H9 (cell line): ENCODE results near the gene TNIP1. TPM values are rescaled to one million over a fixed set of nuclear protein-coding genes. Genes with fewer than 3 reads are reported as not detected.

Experiments
- DNase-seq: peaks from one replicate; pipeline ENCODE4 v3.0.0-alpha.2; 2017
- H2AFZ ChIP-seq: one replicate; pipeline ENCODE4 v1.6.1; 2013; ENCODE audit warnings: mild to moderate bottlenecking, low read length, control low read depth, moderate library complexity
- H2AK5ac ChIP-seq: 2 replicates; pipeline ENCODE4 v1.6.1; 2013; ENCODE audit warnings: low read length, control low read depth, mixed read lengths; ENCODE audit not compliant: insufficient read length
- H2BK120ac ChIP-seq: one replicate; pipeline ENCODE4 v1.6.1; 2013; ENCODE audit warnings: low read depth, mild to moderate bottlenecking, low read length, control low read depth, inconsistent platforms; ENCODE audit not compliant: poor library complexity, severe bottlenecking
- H2BK12ac ChIP-seq: 2 replicates; pipeline ENCODE4 v1.6.1; 2013; ENCODE audit warnings: low read length, control low read depth, mixed read lengths, low read depth; ENCODE audit not compliant: insufficient read length
- H2BK15ac ChIP-seq: 2 replicates; pipeline ENCODE4 v1.6.1; 2013; ENCODE audit warnings: low read depth, low read length, control low read depth
- H2BK20ac ChIP-seq: one replicate; pipeline ENCODE4 v1.6.1; 2013; ENCODE audit warnings: low read depth, mild to moderate bottlenecking, low read length, control low read depth, inconsistent platforms; ENCODE audit not compliant: poor library complexity, severe bottlenecking
- H2BK5ac ChIP-seq: 2 replicates; pipeline ENCODE4 v1.6.1; 2013; ENCODE audit warnings: low read length, control low read depth, mixed read lengths; ENCODE audit not compliant: insufficient read length
- H3K14ac ChIP-seq: 2 replicates; pipeline ENCODE4 v1.6.1; 2013; ENCODE audit warnings: low read length, control low read depth; ENCODE audit not compliant: insufficient read depth
- H3K18ac ChIP-seq: 2 replicates; pipeline ENCODE4 v1.6.1; 2013; ENCODE audit warnings: low read depth, mild to moderate bottlenecking, mixed read lengths, low read length, control low read depth; ENCODE audit not compliant: insufficient read length
- H3K23ac ChIP-seq: 2 replicates; pipeline ENCODE4 v1.6.1; 2013; ENCODE audit warnings: low read length, control low read depth, mixed read lengths, low read depth; ENCODE audit not compliant: insufficient read length
- H3K23me2 ChIP-seq: 2 replicates; pipeline ENCODE4 v1.6.1; 2013; ENCODE audit warnings: low read depth, mild to moderate bottlenecking, mixed read lengths, low read length, control low read depth; ENCODE audit not compliant: insufficient read length, poor library complexity, severe bottlenecking
- H3K27ac ChIP-seq: 2 replicates; pipeline ENCODE4 v1.5.1; 2013; ENCODE audit warnings: low read length, control low read depth, mixed read lengths, low read depth; ENCODE audit not compliant: insufficient read length
- H3K27me3 ChIP-seq: 2 replicates; pipeline ENCODE4 v1.6.1; 2013; ENCODE audit warnings: low read length, control low read depth, inconsistent platforms; ENCODE audit not compliant: insufficient read depth
- H3K4ac ChIP-seq: 2 replicates; pipeline ENCODE4 v1.6.1; 2013; ENCODE audit warnings: low read depth, mild to moderate bottlenecking, control low read depth, inconsistent platforms, low read length, moderate library complexity
- H3K4me1 ChIP-seq: 2 replicates; pipeline ENCODE4 v1.6.1; 2013; ENCODE audit warnings: low read length, control low read depth, inconsistent platforms; ENCODE audit not compliant: insufficient read depth
- H3K4me2 ChIP-seq: 2 replicates; pipeline ENCODE4 v1.6.1; 2013; ENCODE audit warnings: low read length, control low read depth, mixed read lengths; ENCODE audit not compliant: insufficient read length, insufficient read depth
- H3K56ac ChIP-seq: 2 replicates; pipeline ENCODE4 v1.6.1; 2013; ENCODE audit warnings: low read depth, mild to moderate bottlenecking, mixed read lengths, low read length, control low read depth; ENCODE audit not compliant: insufficient read length
- H3K79me1 ChIP-seq: 2 replicates; pipeline ENCODE4 v1.6.1; 2013; ENCODE audit warnings: low read depth, mild to moderate bottlenecking, moderate library complexity, low read length, control low read depth, inconsistent platforms; ENCODE audit not compliant: insufficient read depth, poor library complexity, severe bottlenecking
- H3K79me2 ChIP-seq: 2 replicates; pipeline ENCODE4 v1.6.1; 2013; ENCODE audit warnings: low read length, control low read depth, inconsistent platforms; ENCODE audit not compliant: insufficient read depth
- H3K9ac ChIP-seq: 2 replicates; pipeline ENCODE4 v1.6.1; 2013; ENCODE audit warnings: low read length, control low read depth, mixed read lengths; ENCODE audit not compliant: insufficient read length; ENCODE audit errors: extremely low read depth
- H3K9me3 ChIP-seq: one replicate; pipeline ENCODE4 v1.6.1; 2013; ENCODE audit warnings: low read depth, low read length, inconsistent platforms; ENCODE audit not compliant: control insufficient read depth
- H3T11ph ChIP-seq: one replicate; pipeline ENCODE4 v1.6.1; 2013; ENCODE audit warnings: mild to moderate bottlenecking, low read length, control low read depth, inconsistent platforms
- H4K20me1 ChIP-seq: one replicate; pipeline ENCODE4 v1.6.1; 2013; ENCODE audit not compliant: control insufficient read depth, insufficient read length, insufficient read depth
- H4K5ac ChIP-seq: 2 replicates; pipeline ENCODE4 v1.6.1; 2013; ENCODE audit warnings: low read depth, mild to moderate bottlenecking, mixed read lengths, low read length, control low read depth; ENCODE audit not compliant: insufficient read length
- H4K8ac ChIP-seq: replicated peaks from 2 replicates; pipeline ENCODE4 v1.6.1; 2013; ENCODE audit warnings: low read length, control low read depth, mixed read lengths, low read depth; ENCODE audit not compliant: insufficient read length
- H4K91ac ChIP-seq: 2 replicates; pipeline ENCODE4 v1.6.1; 2013; ENCODE audit warnings: low read depth, mild to moderate bottlenecking, moderate library complexity, mixed read lengths, low read length, control low read depth; ENCODE audit not compliant: insufficient read length
- H3K27ac Mint-ChIP-seq, 3 experiments: 2 replicates in 2 of 3; 3 replicates in 1 of 3; pipeline ENCODE4 v1.8.0; 2020 to 2021; ENCODE audit warnings: mixed read lengths in 3 of 3, mild to moderate bottlenecking in 1 of 3, moderate library complexity in 1 of 3
- H3K27me3 Mint-ChIP-seq: 2 replicates; pipeline ENCODE4 v1.8.0; 2021; ENCODE audit warnings: low read depth, mild to moderate bottlenecking, moderate library complexity, mixed read lengths
- H3K36me3 Mint-ChIP-seq, 3 experiments: 2 replicates in 2 of 3; 3 replicates in 1 of 3; pipeline ENCODE4 v1.8.0; 2020 to 2021; ENCODE audit warnings: low read depth in 3 of 3, mixed read lengths in 3 of 3; ENCODE audit not compliant: insufficient read depth in 1 of 3
- H3K4me1 Mint-ChIP-seq, 2 experiments: 2 replicates each; pipeline ENCODE4 v1.8.0; 2020; ENCODE audit warnings: mixed read lengths in 2 of 2
- H3K4me3 Mint-ChIP-seq, 2 experiments: 2 replicates in 1 of 2; 3 replicates in 1 of 2; pipeline ENCODE4 v1.8.0; 2020 to 2021; ENCODE audit warnings: mild to moderate bottlenecking in 2 of 2, mixed read lengths in 2 of 2, moderate library complexity in 1 of 2
- H3K9me3 Mint-ChIP-seq, 2 experiments: 2 replicates in 1 of 2; 3 replicates in 1 of 2; pipeline ENCODE4 v1.8.0; 2020; ENCODE audit warnings: mild to moderate bottlenecking in 2 of 2, mixed read lengths in 2 of 2, moderate library complexity in 1 of 2
- CTCF ChIP-seq: fragments of 200-600 bp; sonication (generic); conservative IDR thresholded peaks from 3 replicates; pipeline ENCODE4 v1.8.0; 2021; ENCODE audit warnings: antibody characterized with exemption, mild to moderate bottlenecking
- WGBS: extraction: QIAGEN DNeasy Blood & Tissue Kit; methylation state at CpG from one replicate; pipeline ENCODE4 v1.1.7; 2013; ENCODE audit warnings: missing lambda C conversion rate, low lambda C conversion rate, mixed read lengths; ENCODE audit not compliant: insufficient read length; ENCODE audit errors: extremely low coverage; 5-methylcytosine and 5-hydroxymethylcytosine counted together
- total RNA-seq: library from RNA; stranded (reverse); gene quantifications from 2 replicates; pipeline ENCODE4 v1.2.1, GENCODE V29; 2021

TNIP1 gene
- total RNA-seq, 1 experiment from 2014 or later = 40.8 TPM

DNA sequence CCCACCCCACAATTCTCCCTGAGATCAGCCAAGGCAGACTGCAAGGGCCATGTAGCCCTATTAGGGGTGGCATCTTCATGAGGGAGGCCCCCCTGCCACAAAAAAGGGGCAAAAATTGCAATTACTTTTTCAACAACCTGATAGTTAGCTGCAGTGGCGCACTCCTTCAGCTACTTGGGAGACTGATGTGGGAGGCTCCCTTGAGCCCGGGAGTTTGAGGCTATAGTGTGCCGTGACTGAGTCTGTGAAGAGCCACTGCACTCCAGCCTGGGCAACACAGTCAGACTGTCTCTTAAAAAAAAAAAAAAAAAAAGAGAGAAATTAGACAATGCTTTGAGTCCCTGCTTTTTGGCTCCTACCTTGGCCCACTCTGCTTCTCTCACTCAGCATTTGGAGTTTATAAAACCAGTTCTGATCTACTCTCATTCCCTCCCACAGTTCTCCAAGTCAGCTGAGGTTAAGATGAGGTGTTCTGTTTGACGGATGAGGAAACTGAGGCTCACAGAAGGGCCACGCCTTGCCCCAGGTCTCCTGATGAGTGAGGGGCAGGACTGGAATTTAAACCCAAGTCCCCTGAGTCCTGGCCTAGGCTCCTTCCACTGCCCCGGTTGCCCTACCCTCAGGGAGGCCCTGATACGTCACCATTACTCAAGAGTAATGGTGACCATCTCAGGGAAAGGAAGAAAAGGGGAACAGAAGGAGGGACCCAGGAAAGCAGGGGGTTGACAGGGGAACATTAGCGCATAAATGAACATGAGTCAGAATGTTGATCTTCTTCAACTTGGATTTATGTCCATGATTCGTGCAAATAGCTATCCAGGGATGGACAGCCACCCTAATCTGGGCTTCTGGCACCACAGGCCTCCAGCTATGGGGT, 51.4 kb downstream of the TNIP1 start:
- Histone ChIP-seq H4K20me1 (no peaks in the 10 kb centered on the region), H3K23me2 (no peaks in the 10 kb centered on the region), H3K79me2 (no peaks in the 10 kb centered on the region), H3K9me3 (no peaks in the 10 kb centered on the region), H2BK15ac (no peak overlapping the region), H3K23ac (no peak overlapping the region), H4K91ac (no peak overlapping the region), H2BK12ac (no peak overlapping the region), H3K4me2 (no peak overlapping the region), H3K79me1 (no peaks in the 10 kb centered on the region), H2BK120ac (no peak overlapping the region), H3T11ph (no peak overlapping the region), H3K56ac (no peak overlapping the region), H3K9ac (no peak overlapping the region), H3K4ac (no peak overlapping the region), H2BK5ac (no peak overlapping the region), H4K5ac (no peak overlapping the region), H3K27ac (no peak overlapping the region), H2BK20ac (no peak overlapping the region), H2AK5ac (no peak overlapping the region), H4K8ac (no peak overlapping the region), H3K27me3 (no peaks in the 10 kb centered on the region), H3K18ac (no peak overlapping the region), H3K4me1 (no peaks in the 10 kb centered on the region), H3K14ac (no peak overlapping the region), H2AFZ (no peak overlapping the region)
- no peak for DNase-seq
- Mint-ChIP-seq H3K27me3 (no peaks in the 10 kb centered on the region; the same call in 1 of the 2 replicates), H3K27ac (no peak overlapping the region), H3K36me3 (peaks cover 0 to 35% (median 19%) of the 10 kb centered on the region in 3 experiments; a peak in 6 of 7 replicates), H3K9me3 (no peaks in the 10 kb centered on the region; a peak in 1 of 5 replicates), H3K4me3 (no peak overlapping the region), H3K4me1 (no peaks in the 10 kb centered on the region)
- TF ChIP-seq CTCF = no peak
- WGBS = no CpG with 5 or more reads among the region's 9 CpGs
